Measurements from ENCODE around the gene ASCL4. TPM values are rescaled to one million over a fixed set of nuclear protein-coding genes. Genes with fewer than 3 reads are reported as not detected.

Gene ASCL4
- polyA plus RNA-seq, 1 experiment: not detected

- no peak overlapping the region for H3K27ac ChIP-seq (ENCODE audit: low read depth, low read length)
- DNase-seq (ENCODE audit: low read depth, low spot score): no peak
- H3K9me3 ChIP-seq (ENCODE audit: control insufficient read depth, insufficient read depth, low read length): no peaks in the 10 kb centered on the region
- POLR2A ChIA-PET: no interaction called here
- H3K4me3 ChIP-seq (ENCODE audit: low read depth, low read length): no peak overlapping the region
- TF ChIP-seq, protein P1, sequence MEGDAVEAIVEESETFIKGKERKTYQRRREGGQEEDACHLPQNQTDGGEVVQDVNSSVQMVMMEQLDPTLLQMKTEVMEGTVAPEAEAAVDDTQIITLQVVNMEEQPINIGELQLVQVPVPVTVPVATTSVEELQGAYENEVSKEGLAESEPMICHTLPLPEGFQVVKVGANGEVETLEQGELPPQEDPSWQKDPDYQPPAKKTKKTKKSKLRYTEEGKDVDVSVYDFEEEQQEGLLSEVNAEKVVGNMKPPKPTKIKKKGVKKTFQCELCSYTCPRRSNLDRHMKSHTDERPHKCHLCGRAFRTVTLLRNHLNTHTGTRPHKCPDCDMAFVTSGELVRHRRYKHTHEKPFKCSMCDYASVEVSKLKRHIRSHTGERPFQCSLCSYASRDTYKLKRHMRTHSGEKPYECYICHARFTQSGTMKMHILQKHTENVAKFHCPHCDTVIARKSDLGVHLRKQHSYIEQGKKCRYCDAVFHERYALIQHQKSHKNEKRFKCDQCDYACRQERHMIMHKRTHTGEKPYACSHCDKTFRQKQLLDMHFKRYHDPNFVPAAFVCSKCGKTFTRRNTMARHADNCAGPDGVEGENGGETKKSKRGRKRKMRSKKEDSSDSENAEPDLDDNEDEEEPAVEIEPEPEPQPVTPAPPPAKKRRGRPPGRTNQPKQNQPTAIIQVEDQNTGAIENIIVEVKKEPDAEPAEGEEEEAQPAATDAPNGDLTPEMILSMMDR (IDR thresholded peaks at IDR 0.05; ENCODE audit: low read depth, low read length): no peak
- CTCF ChIA-PET: no interaction called here
- H3K27me3 ChIP-seq (ENCODE audit: control insufficient read depth, insufficient read depth, low read length): peaks cover 13% of the 10 kb centered on the region
Observed at GRCh38 chr12:107764626-107765025, 9.9 kb upstream of the ASCL4 start.

GRCh38 chr12:107765316-107765715, 9.2 kb upstream of the ASCL4 start:
- H3K27ac ChIP-seq (ENCODE audit: low read depth, low read length): no peak overlapping the region
- no peak overlapping the region for H3K4me3 ChIP-seq (ENCODE audit: low read depth, low read length)
- peaks cover 13% of the 10 kb centered on the region for H3K27me3 ChIP-seq (ENCODE audit: control insufficient read depth, insufficient read depth, low read length)
- DNase-seq (ENCODE audit: low read depth, low spot score): no peak
- ChIA-PET CTCF (no interaction called here), POLR2A (no interaction called here)
- H3K9me3 ChIP-seq (ENCODE audit: control insufficient read depth, insufficient read depth, low read length): no peaks in the 10 kb centered on the region
- TF ChIP-seq, protein P1 (IDR thresholded peaks at IDR 0.05; ENCODE audit: low read depth, low read length): no peak

DNA sequence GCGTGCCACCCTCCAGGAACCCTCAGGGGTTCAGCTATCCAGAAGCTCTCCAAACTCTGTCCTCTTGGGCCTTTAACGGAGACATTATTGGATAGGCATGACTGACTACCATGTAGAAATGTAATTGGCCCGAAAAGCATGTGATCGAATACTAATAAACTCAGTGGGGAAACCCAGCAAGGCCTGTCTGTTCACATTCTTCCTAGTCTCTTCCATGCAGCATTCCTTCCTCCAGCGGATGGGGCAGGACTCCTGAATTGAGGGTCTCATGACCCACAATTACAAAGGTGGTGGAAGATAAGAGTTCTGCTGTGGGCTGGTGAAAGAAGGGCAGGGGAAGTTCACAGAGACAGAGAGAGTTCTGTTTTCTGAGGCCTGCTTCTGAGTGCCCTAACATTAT, 7.0 kb upstream of the ASCL4 start:
- TF ChIP-seq, protein P1 (IDR thresholded peaks at IDR 0.05; ENCODE audit: low read depth, low read length): no peak
- Histone ChIP-seq H3K9me3 (ENCODE audit: control insufficient read depth, insufficient read depth, low read length) (no peaks in the 10 kb centered on the region), H3K27ac (ENCODE audit: low read depth, low read length) (no peak overlapping the region), H3K4me3 (ENCODE audit: low read depth, low read length) (no peak overlapping the region), H3K27me3 (ENCODE audit: control insufficient read depth, insufficient read depth, low read length) (peaks cover 13% of the 10 kb centered on the region)
- CTCF ChIA-PET: no interaction called here
- DNase-seq (ENCODE audit: low read depth, low spot score): no peak
- POLR2A ChIA-PET: no interaction called here

- Histone ChIP-seq H3K27ac (ENCODE audit: low read depth, low read length) (no peak overlapping the region), H3K27me3 (ENCODE audit: control insufficient read depth, insufficient read depth, low read length) (peaks cover 29% of the 10 kb centered on the region), H3K4me3 (ENCODE audit: low read depth, low read length) (no peak overlapping the region), H3K9me3 (ENCODE audit: control insufficient read depth, insufficient read depth, low read length) (no peaks in the 10 kb centered on the region)
- no peak for DNase-seq (ENCODE audit: low read depth, low spot score)
- POLR2A ChIA-PET: no interaction called here
- CTCF ChIA-PET: no interaction called here
- TF ChIP-seq, protein P1 (IDR thresholded peaks at IDR 0.05; ENCODE audit: low read depth, low read length): no peak
Observed at GRCh38 chr12:107775093-107775721, 703 bp downstream of the ASCL4 start.

DNA sequence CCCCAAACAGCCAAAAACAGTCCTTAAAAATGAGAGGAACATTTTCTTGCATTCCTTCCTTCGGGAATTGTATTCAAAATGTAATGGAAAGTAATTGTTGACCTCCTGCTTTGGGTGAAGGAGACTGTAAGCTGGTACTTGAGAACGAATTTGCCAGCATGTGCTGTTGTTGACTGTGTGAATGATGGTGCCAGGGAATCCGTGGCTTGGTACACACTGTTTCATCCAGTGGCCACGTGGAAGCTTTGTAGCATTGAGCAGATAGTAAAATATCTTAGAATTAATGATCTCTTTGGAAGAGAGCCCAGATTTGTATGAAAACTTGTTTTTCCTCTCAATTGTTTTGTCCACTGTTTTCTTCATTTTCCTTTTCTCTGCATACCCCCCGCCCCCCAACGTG, 1.7 kb downstream of the ASCL4 start:
- ChIA-PET CTCF (no interaction called here), POLR2A (no interaction called here)
- TF ChIP-seq, protein P1 (IDR thresholded peaks at IDR 0.05; ENCODE audit: low read depth, low read length): no peak
- Histone ChIP-seq H3K27me3 (ENCODE audit: control insufficient read depth, insufficient read depth, low read length) (peaks cover 29% of the 10 kb centered on the region), H3K9me3 (ENCODE audit: control insufficient read depth, insufficient read depth, low read length) (no peaks in the 10 kb centered on the region), H3K4me3 (ENCODE audit: low read depth, low read length) (no peak overlapping the region), H3K27ac (ENCODE audit: low read depth, low read length) (no peak overlapping the region)
- no peak for DNase-seq (ENCODE audit: low read depth, low spot score)
